Activated CD4-positive, alpha-beta T cell treated with anti-CD3 and anti-CD28 coated beads, Interleukin-2, amount 50 U/mL, for 48 hours (primary cell): ENCODE results near the gene CHST3.
"Not testable (repeated sequence)": the region's sequence is repeated elsewhere in the genome, so short reads cannot be mapped to it uniquely, and the experiment has no call there.

Experiments used
- DNase-seq, 2 experiments: peaks; one replicate each; pipeline ENCODE4 v3.0.0-alpha.2; 2020

Gene CHST3

GRCh38 chr10:71964098-71964742 lies at the start of gene CHST3:
CHST3 (plus strand) TSS chr10:71964395; CDS start chr10:72005843, 41,448 bp downstream.
- peak; percentile 17 to 21 for DNase-seq

- no peak for DNase-seq
Measured at GRCh38 chr10:71916827-71917226, 47.4 kb upstream of the CHST3 start.

- DNase-seq, result no peak
Measured at GRCh38 chr10:71918992-71919391, 45.2 kb upstream of the CHST3 start.

- not testable (repeated sequence) for DNase-seq
Measured at GRCh38 chr10:71919956-71920539, 44.1 kb upstream of the CHST3 start.

- DNase-seq, result no peak
Measured at GRCh38 chr10:71920540-71921323, 43.5 kb upstream of the CHST3 start.

- DNase-seq, result no peak
Measured at GRCh38 chr10:71921324-71922027, 42.7 kb upstream of the CHST3 start.

- DNase-seq, result no peak
Measured at GRCh38 chr10:71923138-71923692, 41.0 kb upstream of the CHST3 start.

GRCh38 chr10:71924771-71925170 lies 39.4 kb upstream of the CHST3 start:
- DNase-seq, result no peak

GRCh38 chr10:71927159-71927558 lies 37.0 kb upstream of the CHST3 start:
- no peak for DNase-seq

- no peak for DNase-seq
Measured at GRCh38 chr10:71927776-71928592, 36.2 kb upstream of the CHST3 start.

- DNase-seq, result no peak
Measured at GRCh38 chr10:71931295-71931694, 32.9 kb upstream of the CHST3 start.

GRCh38 chr10:71933651-71934050 lies 30.5 kb upstream of the CHST3 start:
- peak; percentile 62 to 76 for DNase-seq

- no peak for DNase-seq
Measured at GRCh38 chr10:71938211-71938610, 26.0 kb upstream of the CHST3 start.

- no peak for DNase-seq
Measured at GRCh38 chr10:71939304-71939703, 24.9 kb upstream of the CHST3 start.

- DNase-seq, result peak; percentile 11 to 40
Measured at GRCh38 chr10:71939861-71940474, 24.2 kb upstream of the CHST3 start.

GRCh38 chr10:71940752-71941151 lies 23.4 kb upstream of the CHST3 start:
- DNase-seq, result no peak

- DNase-seq, result no peak
Measured at GRCh38 chr10:71941318-71941717, 22.9 kb upstream of the CHST3 start.

- DNase-seq, result no peak
Measured at GRCh38 chr10:71945819-71946474, 18.2 kb upstream of the CHST3 start.

- no peak for DNase-seq
Measured at GRCh38 chr10:71946700-71947099, 17.5 kb upstream of the CHST3 start.

- DNase-seq, result no peak
Measured at GRCh38 chr10:71948496-71949067, 15.6 kb upstream of the CHST3 start.

GRCh38 chr10:71950683-71951082 lies 13.5 kb upstream of the CHST3 start:
- DNase-seq, result no peak
